Lower leg skin (tissue), 4 donors: Measurements from ENCODE around the gene EPHA3. TPM values are rescaled to one million over a fixed set of nuclear protein-coding genes. Genes with fewer than 3 reads are reported as not detected.

Source experiments
- DNase-seq, 2 donors: peaks; one replicate each; pipeline ENCODE4 v3.0.0-alpha.2; 2019; ENCODE audit warnings: low spot score in 2 of 2
- H3K4me3 ChIP-seq: fragments of 200-600 bp; sonication (generic); 2 replicates; pipeline ENCODE4 v1.5.1; 2017; ENCODE audit warnings: mild to moderate bottlenecking, low read depth; ENCODE audit not compliant: poor library complexity, severe bottlenecking
- POLR2A ChIP-seq, 2 donors: fragments of 450-650 bp; IDR thresholded peaks; one replicate each; pipeline ENCODE4 v1.6.1; 2016 to 2017; ENCODE audit warnings: antibody characterized with exemption in 2 of 2, mild to moderate bottlenecking in 1 of 2, moderate library complexity in 1 of 2
- WGBS, 2 donors: methylation state at CpG; one replicate each; pipeline ENCODE4 v1.1.5; 2018; 5-methylcytosine and 5-hydroxymethylcytosine counted together
- intact Hi-C: fragments of 100-400 bp; cut with DNase I; formaldehyde crosslinking; loops from one replicate; pipeline ENCODE4 v1.15.0; 2023; ENCODE audit warnings: low total_unique reads
- total RNA-seq, 4 donors: library from RNA; depleted of rRNA; stranded (reverse); fragments of >200 nt; gene quantifications; one replicate each; pipeline ENCODE4 v1.1.0, GENCODE V29; 2016
- TF ChIP-seq, protein P1 (sequence below), 3 donors: fragments of 450-650 bp; IDR thresholded peaks; one replicate each; pipeline ENCODE4 v1.5.1; 2016; ENCODE audit warnings: antibody characterized with exemption in 3 of 3, mild to moderate bottlenecking in 3 of 3, moderate library complexity in 2 of 3

EPHA3 gene
- total RNA-seq, 4 donors from 2014 or later, result 0.30 to 2.8 (median 1.0) TPM

DNA sequence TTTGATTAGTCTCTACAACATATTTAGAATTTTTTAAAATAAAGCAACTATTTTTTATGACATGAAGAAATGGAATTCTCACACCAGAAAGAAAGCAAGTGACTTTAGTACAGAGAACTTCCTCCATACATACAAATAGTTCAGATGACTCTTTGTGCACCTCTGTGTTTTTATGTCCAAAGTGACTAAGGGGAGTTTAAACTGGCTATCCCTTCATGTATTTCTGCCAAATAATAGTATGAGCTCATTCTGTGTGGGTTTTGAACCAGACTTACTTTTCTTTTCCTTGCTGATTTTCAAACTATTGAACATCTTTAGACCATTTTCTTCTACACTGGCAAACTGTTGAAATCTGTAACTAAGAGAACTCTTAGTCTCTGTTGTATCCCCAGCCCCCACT lies 196.3 kb downstream of the EPHA3 start:
- TF ChIP-seq, protein P1, sequence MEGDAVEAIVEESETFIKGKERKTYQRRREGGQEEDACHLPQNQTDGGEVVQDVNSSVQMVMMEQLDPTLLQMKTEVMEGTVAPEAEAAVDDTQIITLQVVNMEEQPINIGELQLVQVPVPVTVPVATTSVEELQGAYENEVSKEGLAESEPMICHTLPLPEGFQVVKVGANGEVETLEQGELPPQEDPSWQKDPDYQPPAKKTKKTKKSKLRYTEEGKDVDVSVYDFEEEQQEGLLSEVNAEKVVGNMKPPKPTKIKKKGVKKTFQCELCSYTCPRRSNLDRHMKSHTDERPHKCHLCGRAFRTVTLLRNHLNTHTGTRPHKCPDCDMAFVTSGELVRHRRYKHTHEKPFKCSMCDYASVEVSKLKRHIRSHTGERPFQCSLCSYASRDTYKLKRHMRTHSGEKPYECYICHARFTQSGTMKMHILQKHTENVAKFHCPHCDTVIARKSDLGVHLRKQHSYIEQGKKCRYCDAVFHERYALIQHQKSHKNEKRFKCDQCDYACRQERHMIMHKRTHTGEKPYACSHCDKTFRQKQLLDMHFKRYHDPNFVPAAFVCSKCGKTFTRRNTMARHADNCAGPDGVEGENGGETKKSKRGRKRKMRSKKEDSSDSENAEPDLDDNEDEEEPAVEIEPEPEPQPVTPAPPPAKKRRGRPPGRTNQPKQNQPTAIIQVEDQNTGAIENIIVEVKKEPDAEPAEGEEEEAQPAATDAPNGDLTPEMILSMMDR (IDR thresholded peaks at IDR 0.05), result no peak
- TF ChIP-seq POLR2A (IDR thresholded peaks at IDR 0.05), result no peak
- intact Hi-C loops, result no loop called here
- H3K4me3 ChIP-seq, result no peak overlapping the region

DNA sequence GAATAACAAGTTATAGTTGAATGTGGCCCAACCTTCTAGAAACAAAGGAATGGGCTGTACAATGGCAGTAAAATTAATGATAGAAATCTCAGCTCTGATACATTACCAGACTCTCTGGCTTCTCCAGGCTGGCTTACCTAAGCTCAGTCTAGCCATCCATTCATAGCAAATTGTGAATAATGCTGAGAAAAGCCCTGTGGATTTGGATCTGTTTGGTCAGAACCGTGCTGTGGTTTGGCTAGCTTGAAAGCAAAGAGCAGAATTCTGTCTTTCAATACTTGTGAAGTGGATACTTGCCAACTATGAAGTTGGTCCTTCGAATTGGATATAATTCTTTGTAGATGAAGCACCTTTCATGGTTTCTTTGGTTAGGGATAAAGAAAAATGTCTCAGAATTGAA lies 199.1 kb downstream of the EPHA3 start:
- TF ChIP-seq, protein P1 (IDR thresholded peaks at IDR 0.05), result no peak
- no peak for TF ChIP-seq POLR2A (IDR thresholded peaks at IDR 0.05)
- DNase-seq, result no peak
- 64 to 72% methylated on average over 2 of the region's 2 CpGs for WGBS, 2 donors
- no peak overlapping the region for H3K4me3 ChIP-seq
- intact Hi-C loops, result no loop called here

More for the DNA sequence above, 196.3 kb downstream of the EPHA3 start:
- no peak for DNase-seq

DNA sequence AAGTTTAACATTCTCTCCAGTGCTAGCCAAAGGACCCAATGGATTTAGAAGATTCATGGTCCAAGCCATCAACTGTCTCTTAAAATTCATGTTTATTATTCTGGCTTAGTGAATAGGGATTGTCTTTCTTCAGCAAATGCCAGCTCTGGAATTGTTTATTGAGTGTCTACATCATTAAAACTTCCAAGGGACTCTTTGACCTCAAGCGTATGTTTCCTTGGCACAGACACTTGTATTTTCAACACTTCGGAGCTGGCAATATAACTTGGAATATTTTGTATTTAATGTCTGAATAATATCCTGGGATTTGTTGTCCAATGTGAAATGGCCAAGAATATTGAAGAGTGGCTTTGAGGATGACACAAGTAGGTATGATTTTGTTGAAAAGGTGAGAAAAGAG lies 204.2 kb downstream of the EPHA3 start:
- 35 to 37% methylated on average over 2 of the region's 2 CpGs for WGBS, 2 donors
- intact Hi-C loops, result no loop called here

DNA sequence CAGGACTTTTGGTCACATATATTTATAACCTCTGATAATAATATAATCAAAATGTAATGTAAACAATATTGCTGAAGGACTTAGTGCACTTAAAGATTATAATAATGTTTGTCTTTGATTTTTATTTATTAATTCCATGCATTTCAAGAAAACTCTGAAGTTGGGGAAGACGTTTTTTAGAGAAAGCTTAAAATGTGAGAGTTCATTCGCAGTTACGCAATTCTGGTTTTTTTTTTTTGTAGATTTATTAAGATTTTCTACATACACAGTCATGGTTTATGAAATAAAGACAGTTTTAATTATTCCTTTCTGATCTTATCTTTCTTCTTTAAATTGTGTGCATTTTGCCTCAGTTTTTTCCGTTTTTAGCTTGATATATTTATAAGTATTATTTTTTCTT lies 204.7 kb downstream of the EPHA3 start:
- H3K4me3 ChIP-seq, result no peak overlapping the region
- intact Hi-C loops, result no loop called here
- TF ChIP-seq POLR2A (IDR thresholded peaks at IDR 0.05), result no peak
- WGBS, 2 donors, result 82 to 83% methylated on average over 4 of the region's 4 CpGs
- no peak for DNase-seq

More for the DNA sequence above, 204.2 kb downstream of the EPHA3 start:
- no peak overlapping the region for H3K4me3 ChIP-seq
- DNase-seq, result no peak
- TF ChIP-seq, protein P1 (IDR thresholded peaks at IDR 0.05), result no peak
- no peak for TF ChIP-seq POLR2A (IDR thresholded peaks at IDR 0.05)

DNA sequence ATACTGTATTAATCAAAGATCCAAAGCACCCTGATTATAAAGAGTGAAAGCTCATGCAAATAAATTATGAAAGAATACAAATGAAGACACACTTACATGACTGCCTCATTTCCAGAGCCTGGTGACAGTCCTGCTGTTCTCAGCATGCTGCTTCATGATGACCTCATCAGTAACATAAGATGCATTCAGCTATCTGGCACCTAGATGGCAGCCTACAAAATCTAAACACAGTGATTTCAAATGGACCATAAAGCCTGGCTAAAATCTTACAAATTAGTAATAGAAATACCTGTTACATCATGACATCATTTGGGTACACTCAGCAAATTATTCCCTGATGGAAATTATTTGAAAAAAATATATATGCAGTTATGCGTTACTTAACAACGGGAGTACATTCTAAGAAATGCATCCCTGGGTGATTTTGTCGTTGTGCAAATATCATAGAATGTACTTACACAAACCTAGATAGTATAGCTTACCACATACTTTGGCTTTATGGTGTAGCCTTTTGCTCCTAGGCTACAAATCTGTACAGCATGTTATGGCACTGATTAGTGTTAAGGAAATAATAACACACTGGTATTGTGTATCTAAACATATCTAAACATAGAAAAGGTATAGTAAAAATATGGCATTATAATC lies 207.2 kb downstream of the EPHA3 start:
- intact Hi-C loops, result no loop called here
- H3K4me3 ChIP-seq, result no peak overlapping the region
- TF ChIP-seq POLR2A (IDR thresholded peaks at IDR 0.05), result no peak
- TF ChIP-seq, protein P1 (IDR thresholded peaks at IDR 0.05), result no peak
- DNase-seq, result no peak
- 57 to 62% methylated on average over 3 of the region's 3 CpGs for WGBS, 2 donors

DNA sequence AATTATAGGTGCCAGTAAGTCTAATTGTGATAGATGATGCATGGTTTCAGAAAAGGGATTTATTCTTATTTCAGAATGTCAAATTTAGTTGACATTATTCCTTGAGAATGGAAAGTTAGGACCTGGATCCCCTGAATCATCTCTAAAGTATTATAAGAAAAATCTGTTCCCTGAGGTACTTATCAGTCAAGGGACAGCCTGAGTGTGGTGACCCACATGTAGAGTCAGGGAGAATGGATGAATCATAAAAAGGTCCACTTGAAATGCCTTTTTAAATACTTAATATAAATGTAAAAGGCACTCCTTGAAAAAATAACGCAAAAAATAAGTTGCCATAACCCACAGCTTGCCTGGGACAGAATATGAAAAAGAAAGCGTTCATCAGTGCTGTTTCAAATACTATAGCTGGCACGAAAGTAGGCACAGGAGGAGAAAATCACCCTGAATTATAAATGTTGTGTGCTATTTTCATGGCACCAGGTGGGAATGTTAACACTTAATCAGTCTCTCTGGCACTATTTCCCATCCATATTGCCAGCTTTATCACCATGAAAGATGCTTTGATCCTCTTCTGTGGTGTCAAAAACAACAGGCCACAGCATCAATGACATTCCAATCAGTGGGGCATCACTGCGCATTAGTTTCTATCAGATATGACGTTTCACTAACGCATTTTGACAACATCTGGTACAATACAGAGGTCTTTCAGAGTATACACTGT lies 208.5 kb downstream of the EPHA3 start:
- intact Hi-C loops, result no loop called here
- TF ChIP-seq, protein P1 (IDR thresholded peaks at IDR 0.05), result no peak
- TF ChIP-seq POLR2A (IDR thresholded peaks at IDR 0.05), result no peak
- 87 to 97% methylated on average over 6 of the region's 6 CpGs for WGBS, 2 donors
- no peak for DNase-seq
- H3K4me3 ChIP-seq, result no peak overlapping the region
